Measurements from ENCODE around the gene GUCY1A1.

GRCh38 chr4:155684423-155684822 lies 17.8 kb downstream of the GUCY1A1 start:
- TF ChIP-seq CTCF (IDR thresholded peaks at IDR 0.05) (no peak), POLR2A (IDR thresholded peaks at IDR 0.05; ENCODE audit: low read depth) (no peak), POLR2AphosphoS5 (IDR thresholded peaks at IDR 0.05) (no peak), EP300 (IDR thresholded peaks at IDR 0.05) (no peak)

Data from esophagus muscularis mucosa (tissue), 4 donors.